Measurements from ENCODE around the gene TMEM250.
"Not testable (repeated sequence)": the region's sequence is repeated elsewhere in the genome, so short reads cannot be mapped to it uniquely, and the experiment has no call there.

Gene TMEM250

GRCh38 chr9:136118320-136119060 lies at the start of gene TMEM250:
Gene TMEM250, minus strand, starts transcription at chr9:136118875. Its CDS starts 1,975 bp downstream, at chr9:136116900.
- DNase-seq, result peak; percentile 99

GRCh38 chr9:136163248-136163850 lies 44.7 kb upstream of the TMEM250 start:
- DNase-seq, result no peak

DNA sequence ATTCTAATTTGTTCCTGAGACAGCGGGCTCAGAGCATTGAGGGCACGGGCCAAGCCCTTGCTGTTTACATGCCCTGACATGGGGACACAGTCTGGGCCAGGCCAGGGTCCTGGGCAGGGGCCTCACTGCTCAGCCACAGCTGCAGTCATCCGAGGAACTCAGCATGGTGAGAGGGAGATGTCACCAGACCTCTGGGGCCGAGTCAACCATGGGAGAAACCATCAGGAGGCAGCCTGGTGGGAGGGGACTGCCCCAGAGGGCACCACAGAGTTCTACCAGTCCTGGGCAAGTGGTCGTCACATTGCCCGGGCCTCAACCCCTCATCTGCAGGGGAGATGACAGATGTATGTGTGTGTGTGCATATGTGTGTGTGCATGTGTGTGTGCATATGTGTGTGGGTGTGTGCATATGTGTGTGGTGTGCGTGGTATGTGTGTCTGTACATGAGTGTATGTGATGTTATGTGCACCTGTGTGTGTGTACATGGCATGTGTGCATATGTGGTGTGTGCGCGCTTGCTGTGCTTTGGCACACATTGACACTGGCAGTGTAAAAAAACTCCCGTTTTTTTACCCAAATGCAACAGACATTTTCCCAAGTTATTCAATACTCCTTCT lies 42.4 kb upstream of the TMEM250 start:
- DNase-seq, result no peak

DNA sequence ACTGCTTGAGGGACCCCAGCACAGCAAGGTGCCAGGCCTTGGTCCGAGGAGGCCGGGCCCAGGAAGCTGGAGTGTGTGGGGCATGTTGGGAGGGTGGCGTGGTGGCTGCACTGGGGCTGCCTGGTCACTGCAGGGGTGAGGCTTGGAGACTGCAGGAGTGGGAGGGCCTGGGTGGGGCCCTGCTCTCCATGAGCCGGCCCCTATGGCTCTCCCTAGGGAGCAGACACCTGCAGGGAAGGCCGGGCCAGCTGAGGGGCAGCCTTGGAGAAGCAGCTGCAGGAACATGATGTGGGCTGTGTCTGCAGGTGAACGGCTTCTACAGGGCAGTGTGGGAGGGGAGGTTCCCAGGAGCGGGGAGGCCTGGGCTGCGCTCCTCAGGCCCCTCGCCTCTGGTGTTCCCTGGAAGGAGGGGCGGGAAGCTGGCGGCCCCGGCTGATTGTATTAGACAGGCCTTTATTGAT lies 41.7 kb upstream of the TMEM250 start:
- DNase-seq, result peak; percentile 22

GRCh38 chr9:136159851-136160250 lies 41.2 kb upstream of the TMEM250 start:
- DNase-seq, result no peak

DNA sequence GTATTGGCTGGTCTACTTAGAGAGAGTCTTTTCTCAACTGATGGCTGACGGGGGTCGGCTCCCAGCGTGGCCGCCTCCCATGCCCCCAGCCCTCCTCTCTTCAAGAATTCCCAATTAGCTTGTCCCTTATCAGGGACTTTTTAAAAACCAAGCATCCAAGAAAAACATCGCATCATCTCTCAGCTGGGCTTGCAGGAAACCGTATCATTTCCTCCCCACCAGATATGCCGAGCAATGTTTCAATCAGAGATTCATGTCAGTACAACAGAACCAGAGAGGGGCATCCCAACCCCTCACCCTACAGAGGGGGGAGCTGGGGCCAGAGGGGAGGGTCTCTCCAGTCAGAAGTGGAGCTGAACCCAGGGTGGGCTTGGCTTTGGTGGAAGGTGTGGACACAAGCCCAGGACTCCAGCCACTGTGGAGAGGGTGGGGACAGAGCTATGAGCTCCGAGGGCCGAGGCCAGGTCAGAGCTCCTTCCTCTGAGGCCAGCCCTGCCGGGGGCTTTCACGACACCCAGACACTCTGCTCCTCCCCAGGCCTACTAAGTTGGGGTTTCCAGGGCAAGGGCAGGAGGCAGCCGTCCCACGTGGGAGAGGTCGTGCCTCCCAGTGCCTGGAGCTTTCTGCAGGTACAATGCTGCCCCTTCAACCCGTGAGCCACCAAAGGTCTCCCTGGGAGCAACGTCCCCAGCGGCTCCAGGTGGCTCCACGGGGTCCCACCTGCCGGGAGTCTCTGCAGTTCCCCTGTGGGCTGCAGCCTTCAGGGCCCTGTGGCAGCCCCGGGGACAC lies 39.0 kb upstream of the TMEM250 start:
- no peak for DNase-seq

DNA sequence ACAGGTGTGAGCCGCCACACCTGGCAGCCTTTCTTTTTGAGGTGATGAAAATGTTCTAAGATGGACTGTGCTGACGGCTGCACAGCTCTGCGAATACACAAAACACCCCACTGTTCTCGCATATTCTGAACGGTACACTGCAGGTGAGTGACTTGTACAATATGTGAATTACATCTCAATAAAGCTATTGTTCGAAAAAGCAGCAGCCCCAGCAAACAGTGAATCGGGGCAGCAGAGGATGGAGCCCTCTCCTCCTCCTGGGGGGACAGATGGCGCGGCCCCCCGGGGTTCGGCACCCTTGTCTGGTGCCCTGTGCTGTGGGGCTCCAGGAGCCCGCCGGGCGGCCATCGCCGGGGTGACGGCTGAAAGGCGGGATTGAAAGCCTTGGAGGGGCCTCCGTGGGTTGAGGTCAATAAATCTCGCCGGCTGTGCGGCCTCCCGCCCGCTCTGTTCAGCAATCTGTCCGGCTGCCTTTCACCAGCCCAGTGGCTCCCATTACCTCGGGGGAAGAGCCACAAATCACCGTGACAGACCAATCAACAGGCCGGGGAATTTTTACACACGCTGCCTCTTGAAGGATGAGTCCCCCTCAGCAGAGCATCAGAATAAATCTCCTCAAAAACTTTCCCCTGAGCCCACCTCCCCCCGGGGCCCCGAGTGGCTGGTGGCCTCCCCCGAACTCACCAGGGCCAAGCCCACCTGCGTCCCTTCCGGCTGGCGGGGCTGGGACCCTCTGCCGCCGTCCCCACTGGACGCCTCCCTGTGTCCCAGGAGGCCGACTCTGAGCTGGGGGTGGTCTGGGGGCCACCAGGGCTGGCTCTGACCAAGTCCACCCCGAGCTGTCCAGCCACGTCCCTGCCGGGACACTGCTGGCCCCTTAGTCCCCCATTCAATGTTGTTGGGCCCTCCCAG lies 37.8 kb upstream of the TMEM250 start:
- DNase-seq, result no peak

DNA sequence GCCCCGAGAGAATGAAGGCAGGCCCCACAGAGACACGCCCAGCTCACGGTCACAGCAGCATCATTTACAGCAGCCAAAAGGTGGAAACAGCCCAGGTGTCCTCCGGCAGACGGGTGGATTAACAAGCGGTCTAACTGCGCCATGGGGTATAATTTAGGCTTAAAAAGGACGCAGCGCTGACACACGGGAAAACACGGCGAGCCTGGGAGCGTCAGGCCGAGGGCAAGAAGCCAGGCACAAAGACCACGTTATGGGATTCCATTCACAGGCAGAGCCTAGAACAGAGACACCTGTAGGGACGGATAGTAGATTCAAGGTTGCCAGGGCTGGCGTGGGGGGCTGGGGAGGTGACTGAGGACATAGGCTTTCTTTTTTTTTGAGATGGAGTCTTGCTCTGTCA lies 36.9 kb upstream of the TMEM250 start:
- no peak for DNase-seq

- no peak for DNase-seq
These were observed 36.3 kb upstream of the TMEM250 start for GRCh38 chr9:136154943-136155342.

GRCh38 chr9:136153381-136154065 lies 34.8 kb upstream of the TMEM250 start:
- DNase-seq, result no peak

- DNase-seq, result no peak
These were observed 34.3 kb upstream of the TMEM250 start for GRCh38 chr9:136152931-136153330.

GRCh38 chr9:136152543-136152866 lies 33.8 kb upstream of the TMEM250 start:
- DNase-seq, result no peak

DNA sequence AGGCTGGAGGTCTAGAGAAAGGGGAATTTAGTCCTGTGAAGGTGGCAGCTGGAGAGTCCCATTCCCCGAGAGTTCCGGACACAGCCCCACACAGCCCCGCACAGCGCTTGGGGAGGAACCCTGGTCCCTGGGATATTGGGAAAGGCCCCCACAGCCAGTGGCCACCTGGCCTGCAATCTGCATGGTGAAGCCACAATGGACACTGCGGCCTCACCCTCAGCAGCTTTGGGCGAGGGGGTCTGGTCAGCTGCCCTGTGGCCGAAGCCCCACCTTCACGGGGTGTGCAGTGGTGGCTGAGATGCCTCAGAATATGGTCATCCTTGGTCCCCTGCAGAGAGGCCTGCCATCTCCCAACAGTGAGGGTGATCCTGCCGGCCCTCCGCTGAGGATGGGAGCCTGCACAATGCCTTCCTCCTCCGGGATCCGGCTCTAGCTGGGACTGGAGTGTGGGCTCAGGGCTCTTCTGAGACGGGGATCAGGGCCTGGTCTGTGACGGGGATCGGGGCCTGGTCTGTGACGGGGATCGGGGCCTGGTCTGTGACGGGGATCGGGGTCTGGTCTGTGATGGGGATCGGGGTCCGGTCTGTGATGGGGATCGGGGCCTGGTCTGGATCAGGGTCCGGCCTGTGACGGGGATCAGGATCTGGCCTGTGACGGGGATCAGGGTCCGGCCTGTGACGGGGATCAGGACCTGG lies 33.3 kb upstream of the TMEM250 start:
- no peak for DNase-seq

DNA sequence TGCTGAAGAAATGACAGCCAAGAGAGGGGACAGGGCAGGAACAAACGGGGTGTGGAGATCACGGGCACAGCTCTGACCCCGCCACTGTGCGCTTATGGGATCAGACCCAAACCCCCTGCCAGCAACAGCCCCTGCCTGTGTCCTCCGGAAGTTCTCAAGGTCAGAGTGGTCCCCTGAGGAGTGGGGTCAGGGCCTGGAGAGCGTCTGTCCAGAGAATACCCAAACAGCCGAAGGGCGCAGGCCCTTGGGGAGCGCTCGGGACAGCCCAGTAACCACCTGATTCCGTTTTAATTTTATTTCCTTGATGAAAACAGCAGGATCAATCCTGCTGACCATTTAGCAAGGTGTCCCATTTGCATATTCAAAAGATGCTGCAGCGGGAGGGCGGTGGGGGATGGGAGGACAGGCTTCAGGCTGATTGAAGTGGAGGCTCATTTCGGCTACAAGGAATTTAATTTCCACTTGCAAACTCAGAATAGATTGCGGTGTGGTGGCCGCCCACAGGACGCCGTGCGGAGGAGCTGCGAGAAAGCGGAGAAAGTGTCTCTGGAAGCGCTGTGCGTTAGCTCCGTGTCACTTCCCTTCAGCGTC lies 32.6 kb upstream of the TMEM250 start:
- DNase-seq, result no peak

DNA sequence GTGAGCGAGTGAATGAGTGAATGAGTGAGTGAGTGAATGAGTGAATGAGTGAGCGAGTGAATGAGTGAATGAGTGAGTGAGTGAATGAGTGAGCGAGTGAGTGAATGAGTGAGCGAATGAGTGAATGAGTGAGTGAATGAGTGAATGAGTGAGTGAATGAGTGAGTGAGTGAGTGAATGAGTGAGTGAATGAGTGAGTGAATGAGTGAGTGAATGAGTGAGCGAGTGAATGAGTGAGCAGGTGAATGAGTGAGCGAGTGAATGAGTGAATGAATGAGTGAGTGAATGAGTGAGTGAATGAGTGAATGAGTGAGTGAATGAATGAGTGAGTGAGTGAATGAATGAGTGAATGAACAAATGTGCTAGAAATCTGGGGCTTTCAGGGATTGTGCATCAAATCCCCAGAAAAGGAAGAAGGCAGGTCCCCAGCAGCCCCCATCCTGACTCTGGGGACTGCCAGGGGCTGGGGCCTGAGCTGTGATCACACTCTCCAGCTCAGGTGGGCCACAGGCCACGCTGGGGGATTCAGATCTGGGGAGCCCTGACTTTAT lies 32.1 kb upstream of the TMEM250 start:
- DNase-seq, result not testable (repeated sequence)

DNA sequence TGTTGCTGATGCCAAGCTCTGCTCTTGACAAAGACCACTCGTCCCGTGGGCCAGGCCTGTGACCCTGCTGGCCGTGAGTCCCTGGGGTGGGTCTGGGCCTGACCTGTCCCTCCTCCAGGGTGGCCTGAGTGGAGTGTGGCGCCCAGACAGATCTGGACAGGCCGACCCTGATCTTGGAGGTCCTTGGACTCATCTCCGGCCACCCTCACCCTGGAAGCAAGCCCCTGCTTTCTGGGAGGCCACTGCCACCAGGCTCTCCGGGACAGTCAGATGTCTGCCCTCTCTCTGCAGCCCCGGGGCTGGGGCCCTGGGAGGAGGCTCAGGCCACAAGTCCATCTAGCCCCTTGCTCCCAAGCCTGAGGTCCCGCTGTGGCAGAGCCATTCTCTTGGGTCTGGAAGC lies 31.2 kb upstream of the TMEM250 start:
- no peak for DNase-seq

GRCh38 chr9:136149337-136149736 lies 30.7 kb upstream of the TMEM250 start:
- DNase-seq, result no peak

- no peak for DNase-seq
These were observed 30.1 kb upstream of the TMEM250 start for GRCh38 chr9:136148766-136149165.

- peak; percentile 92 for DNase-seq
These were observed 29.4 kb upstream of the TMEM250 start for GRCh38 chr9:136147890-136148714.

Data from NCI-H2171 (cell line).